Measurements from ENCODE around the gene FOXE1. TPM values are rescaled to one million over a fixed set of nuclear protein-coding genes. Genes with fewer than 3 reads are reported as not detected.

Gene FOXE1
- total and polyA plus RNA-seq, 2 of the 13 experiments (the other 11 are each of a cell fraction or from before 2014, with no cell fraction given): not detected

- Histone ChIP-seq H3K4me2 (ENCODE audit: low read depth, low read length) (no peak overlapping the region), H2AFZ (ENCODE audit: low read length) (no peak overlapping the region), H3K27ac (ENCODE audit: extremely low read length, insufficient read depth, low read length) (no peak overlapping the region), H3K9ac (ENCODE audit: insufficient read depth, low read depth, low read length) (no peak overlapping the region), H3K4me3 (replicated peaks in 1 of 3; ENCODE audit: insufficient read depth in 1 of 3, low read depth in 2 of 3, low read length in 3 of 3) (no peak overlapping the region), H3K9me3 (ENCODE audit: low read length) (no peaks in the 10 kb centered on the region), H3K36me3 (replicated peaks in 1 of 2; ENCODE audit: control insufficient read depth in 1 of 2, insufficient read depth in 2 of 2, low read length in 2 of 2) (no peaks in the 10 kb centered on the region), H3K27me3 (ENCODE audit: control insufficient read depth in 1 of 2, insufficient read depth in 2 of 2, low read length in 2 of 2) (no peaks in the 10 kb centered on the region; a peak in 1 of 5 replicates), H3K4me1 (ENCODE audit: insufficient read depth, low read length) (no peaks in the 10 kb centered on the region), H3K79me2 (ENCODE audit: insufficient read depth, low read length) (no peaks in the 10 kb centered on the region), H4K20me1 (ENCODE audit: insufficient read depth, low read length) (no peaks in the 10 kb centered on the region)
- TF ChIP-seq ZNF816 (CRISPR knock-in tag; IDR thresholded peaks at IDR 0.05; ENCODE audit: borderline replicate concordance) (no peak), MAZ (IDR thresholded peaks at IDR 0.05; ENCODE audit: borderline replicate concordance, low read depth, low read length) (no peak), MAZ (CRISPR knock-in tag; IDR thresholded peaks at IDR 0.05; ENCODE audit: low read depth) (no peak), XRCC5 (optimal IDR thresholded peaks at IDR 0.05; ENCODE audit: low read length) (no peak)
- intact Hi-C loops (cut with micrococcal nuclease; ENCODE audit: unreplicated experiment): no loop called here
- no peak for DNase-seq (ENCODE audit: low spot score)
- no peak for ATAC-seq
- BruUV-seq (replicated peaks): no TSS peak
- 7% methylated on average over 1 of the region's 1 CpG for WGBS (ENCODE audit: low lambda C conversion rate)
- in situ Hi-C loops (cut with HindIII; ENCODE audit: extremely low pct_ligation_motif_present, low pct_unique_long_range_greater_than_20kb): no loop called here
- ChIA-PET POLR2A (no interaction called here), CTCF (ENCODE audit: low intra/inter-chr PET ratio, low total read pairs) (no interaction called here)
- no peak for FAIRE-seq
Measured at GRCh38 chr9:97819735-97820134, 33.3 kb upstream of the FOXE1 start.

DNA sequence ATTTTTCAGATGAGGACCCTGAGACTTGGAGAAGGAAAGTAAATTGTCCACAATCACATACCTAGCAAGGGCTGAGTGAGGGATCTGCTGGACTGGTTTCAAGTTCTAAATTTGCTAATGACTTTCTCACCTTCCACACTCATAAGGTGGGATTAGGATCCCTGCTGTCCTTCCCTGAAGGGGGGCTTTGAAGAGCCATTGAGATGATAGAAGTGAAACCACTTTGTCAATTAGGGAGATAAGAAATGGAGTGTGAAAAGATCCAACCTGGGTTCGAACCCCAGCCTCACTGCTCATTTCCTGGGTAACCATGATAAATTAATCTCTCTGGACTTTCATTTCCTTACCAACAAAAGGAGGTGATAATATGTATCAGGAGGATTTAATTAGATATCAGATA, 32.7 kb upstream of the FOXE1 start:
- no TSS peak for BruUV-seq (replicated peaks)
- CTCF ChIA-PET (ENCODE audit: low intra/inter-chr PET ratio, low total read pairs): no interaction called here
- no peak for ATAC-seq
- H3K9me3 ChIP-seq (ENCODE audit: low read length): no peaks in the 10 kb centered on the region
- TF ChIP-seq ZSCAN29 (CRISPR knock-in tag; conservative IDR thresholded peaks at IDR 0.05) (no peak), MED1 (CRISPR knock-in tag; IDR thresholded peaks at IDR 0.05) (no peak), PPARG (CRISPR knock-in tag; conservative IDR thresholded peaks at IDR 0.05) (no peak)
- TF ChIP-seq, protein P1, sequence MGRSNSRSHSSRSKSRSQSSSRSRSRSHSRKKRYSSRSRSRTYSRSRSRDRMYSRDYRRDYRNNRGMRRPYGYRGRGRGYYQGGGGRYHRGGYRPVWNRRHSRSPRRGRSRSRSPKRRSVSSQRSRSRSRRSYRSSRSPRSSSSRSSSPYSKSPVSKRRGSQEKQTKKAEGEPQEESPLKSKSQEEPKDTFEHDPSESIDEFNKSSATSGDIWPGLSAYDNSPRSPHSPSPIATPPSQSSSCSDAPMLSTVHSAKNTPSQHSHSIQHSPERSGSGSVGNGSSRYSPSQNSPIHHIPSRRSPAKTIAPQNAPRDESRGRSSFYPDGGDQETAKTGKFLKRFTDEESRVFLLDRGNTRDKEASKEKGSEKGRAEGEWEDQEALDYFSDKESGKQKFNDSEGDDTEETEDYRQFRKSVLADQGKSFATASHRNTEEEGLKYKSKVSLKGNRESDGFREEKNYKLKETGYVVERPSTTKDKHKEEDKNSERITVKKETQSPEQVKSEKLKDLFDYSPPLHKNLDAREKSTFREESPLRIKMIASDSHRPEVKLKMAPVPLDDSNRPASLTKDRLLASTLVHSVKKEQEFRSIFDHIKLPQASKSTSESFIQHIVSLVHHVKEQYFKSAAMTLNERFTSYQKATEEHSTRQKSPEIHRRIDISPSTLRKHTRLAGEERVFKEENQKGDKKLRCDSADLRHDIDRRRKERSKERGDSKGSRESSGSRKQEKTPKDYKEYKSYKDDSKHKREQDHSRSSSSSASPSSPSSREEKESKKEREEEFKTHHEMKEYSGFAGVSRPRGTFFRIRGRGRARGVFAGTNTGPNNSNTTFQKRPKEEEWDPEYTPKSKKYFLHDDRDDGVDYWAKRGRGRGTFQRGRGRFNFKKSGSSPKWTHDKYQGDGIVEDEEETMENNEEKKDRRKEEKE (IDR thresholded peaks at IDR 0.05): no peak
- POLR2A ChIA-PET: no interaction called here
- H3K9ac ChIP-seq (ENCODE audit: insufficient read depth, low read depth, low read length): no peak overlapping the region
- no peaks in the 10 kb centered on the region for H3K36me3 ChIP-seq (replicated peaks in 1 of 2; ENCODE audit: control insufficient read depth in 1 of 2, insufficient read depth in 2 of 2, low read length in 2 of 2)
- H3K4me2 ChIP-seq (ENCODE audit: low read depth, low read length): no peak overlapping the region
- H3K4me1 ChIP-seq (ENCODE audit: insufficient read depth, low read length): no peaks in the 10 kb centered on the region
- DNase-seq (ENCODE audit: low spot score): no peak
- H3K27me3 ChIP-seq (ENCODE audit: control insufficient read depth in 1 of 2, insufficient read depth in 2 of 2, low read length in 2 of 2): no peaks in the 10 kb centered on the region
- FAIRE-seq: no peak
- intact Hi-C loops (cut with micrococcal nuclease; ENCODE audit: unreplicated experiment) (no loop called here), in situ Hi-C loops (cut with HindIII; ENCODE audit: extremely low pct_ligation_motif_present, low pct_unique_long_range_greater_than_20kb) (no loop called here)
- H2AFZ ChIP-seq (ENCODE audit: low read length): no peak overlapping the region
- WGBS (ENCODE audit: low lambda C conversion rate): 0% methylated on average over 1 of the region's 1 CpG
- H3K79me2 ChIP-seq (ENCODE audit: insufficient read depth, low read length): no peaks in the 10 kb centered on the region
- H3K27ac ChIP-seq (ENCODE audit: extremely low read length, insufficient read depth, low read length): no peak overlapping the region
- H3K4me3 ChIP-seq (replicated peaks in 1 of 3; ENCODE audit: insufficient read depth in 1 of 3, low read depth in 2 of 3, low read length in 3 of 3): no peak overlapping the region
- no peaks in the 10 kb centered on the region for H4K20me1 ChIP-seq (ENCODE audit: insufficient read depth, low read length)
